Ovary (tissue), 9 donors: ENCODE measurements around the gene ARID1B. TPM values are rescaled to one million over a fixed set of nuclear protein-coding genes. Genes with fewer than 3 reads are reported as not detected.

Source experiments
- DNase-seq, 5 donors: peaks; one replicate each; pipeline ENCODE4 v3.0.0-alpha.2; 2019 to 2020
- H3K27ac ChIP-seq, 2 donors: fragments of 200-600 bp; one replicate each; pipeline versions ENCODE4 v1.5.1 to v1.8.0; 2019 to 2022
- H3K27me3 ChIP-seq: fragments of 200-600 bp; one replicate; pipeline ENCODE4 v1.8.0; 2022
- H3K36me3 ChIP-seq: fragments of 200-600 bp; sonication (generic); one replicate; pipeline ENCODE4 v1.5.1; 2019
- H3K4me1 ChIP-seq: one replicate; pipeline ENCODE4 v1.8.1; 2013; ENCODE audit warnings: mild to moderate bottlenecking, moderate library complexity; ENCODE audit not compliant: insufficient read depth
- H3K4me3 ChIP-seq: fragments of 200-600 bp; sonication (generic); one replicate; pipeline ENCODE4 v1.5.1; 2017
- H3K9me3 ChIP-seq, 2 donors: fragments of 200-600 bp in 1 of 2; sonication (generic) in 1 of 2; one replicate each; pipeline versions ENCODE4 v1.5.1 to v1.8.1; 2013 to 2019; ENCODE audit warnings: mild to moderate bottlenecking in 1 of 2, moderate library complexity in 1 of 2
- CTCF ChIP-seq, 3 donors: fragments of 450-650 bp in 2 of 3; fragments of 200-600 bp in 1 of 3; IDR thresholded peaks; one replicate each; pipeline versions ENCODE4 v1.5.1 to v1.8.0; 2016 to 2022; ENCODE audit warnings: antibody characterized with exemption in 3 of 3, mild to moderate bottlenecking in 1 of 3
- EP300 ChIP-seq: sonication (generic); formaldehyde crosslinking; IDR thresholded peaks from one replicate; pipeline ENCODE4 v1.6.1; 2017; ENCODE audit warnings: antibody characterized with exemption
- POLR2A ChIP-seq: fragments of 450-650 bp; IDR thresholded peaks from one replicate; pipeline ENCODE4 v1.6.1; 2017; ENCODE audit warnings: antibody characterized with exemption, mild to moderate bottlenecking, moderate library complexity
- WGBS, 3 donors: extraction: QIAGEN DNeasy Blood & Tissue Kit in 1 of 3; methylation state at CpG; one replicate each; pipeline versions ENCODE4 v1.1.5 to v1.1.7; 2013 to 2017; 5-methylcytosine and 5-hydroxymethylcytosine counted together
- intact Hi-C, 4 donors: fragments of 100-400 bp; cut with DNase I; formaldehyde crosslinking; loops; one replicate each; pipeline versions ENCODE4 v1.11.0 to v1.15.1; 2022 to 2023
- polyA plus RNA-seq, 2 donors: library from polyadenylated mRNA; stranded (reverse); fragments of 200-250 nt in 1 of 2; fragments of 350-450 nt in 1 of 2; fragmentation: Illumina TruSeq in 1 of 2; extraction: RNeasy Lipid Tissue Mini Kit (QIAGEN cat#74804) in 1 of 2; gene quantifications; one replicate each; pipeline ENCODE4 v1.2.3, GENCODE V29; 2013 to 2014
- total RNA-seq, 7 donors: library from RNA; depleted of rRNA in 2 of 7; stranded (reverse); fragments of >200 nt in 2 of 7; fragmentation: NEBNext Ultra II Directional in 3 of 7; extraction: Animal tissue kit (Norgen Biotek cat#: 25700) in 3 of 7; gene quantifications; one replicate each; pipeline versions ENCODE4 v1.1.0 to v1.2.4, GENCODE V29; 2016 to 2023
- donor health status: DM: no; HTN: no; CAD: no; lungs with moderate emphysema.
- donor health status: DM: no; HTN: no; CAD: no.
- donor health status: Bipolar disorder and iron deficiency.
- donor health status: DM: yes; HTN: yes; CAD: no.
- donor health status: DM: no; HTN: no; CAD: no.
- donor health status: DM: yes; HTN: yes; CAD: no.

The ARID1B gene
- total and polyA plus RNA-seq, 9 donors = 33.2 to 144 (median 105) TPM

GRCh38 chr6:157134402-157135047, 357.3 kb downstream of the ARID1B start:
- WGBS, 3 donors = 75 to 82% (median 81%) methylated on average over 7 of the region's 7 CpGs
- Histone ChIP-seq H3K9me3 (no peaks in the 10 kb centered on the region), H3K36me3 (no peaks in the 10 kb centered on the region), H3K27me3 (no peaks in the 10 kb centered on the region), H3K4me1 (peaks cover 1% of the 10 kb centered on the region), H3K4me3 (no peak overlapping the region), H3K27ac (no peak overlapping the region)
- TF ChIP-seq CTCF (IDR thresholded peaks at IDR 0.05) (no peak), POLR2A (no peak), EP300 (no peak)
- intact Hi-C loops = no loop called here
- DNase-seq = no peak

GRCh38 chr6:157135691-157136090, 358.5 kb downstream of the ARID1B start:
- TF ChIP-seq CTCF (IDR thresholded peaks at IDR 0.05) (no peak), POLR2A (no peak), EP300 (no peak)
- intact Hi-C loops = no loop called here

GRCh38 chr6:157137501-157137900, 360.3 kb downstream of the ARID1B start:
- WGBS, 3 donors = 73 to 81% (median 74%) methylated on average over 2 of the region's 2 CpGs
- H3K4me3 ChIP-seq = no peak overlapping the region
- H3K36me3 ChIP-seq = no peaks in the 10 kb centered on the region

More at GRCh38 chr6:157135691-157136090, 358.5 kb downstream of the ARID1B start:
- Histone ChIP-seq H3K4me3 (no peak overlapping the region), H3K27ac (no peak overlapping the region), H3K36me3 (no peaks in the 10 kb centered on the region), H3K27me3 (no peaks in the 10 kb centered on the region), H3K9me3 (no peaks in the 10 kb centered on the region), H3K4me1 (peaks cover 1% of the 10 kb centered on the region)
- no peak for DNase-seq
- 45 to 63% (median 58%) methylated on average over 1 of the region's 1 CpG for WGBS, 3 donors

GRCh38 chr6:157139054-157139708, 362.0 kb downstream of the ARID1B start:
- H3K36me3 ChIP-seq = no peaks in the 10 kb centered on the region
- no peaks in the 10 kb centered on the region for H3K27me3 ChIP-seq
- no peaks in the 10 kb centered on the region for H3K9me3 ChIP-seq
- intact Hi-C loops = no loop called here
- no peak overlapping the region for H3K27ac ChIP-seq
- no peak for TF ChIP-seq CTCF (IDR thresholded peaks at IDR 0.05)
- TF ChIP-seq EP300 = no peak
- no peak for TF ChIP-seq POLR2A
- WGBS, 3 donors = 90 to 93% (median 92%) methylated on average over 15 of the region's 15 CpGs
- no peak for DNase-seq
- H3K4me1 ChIP-seq = peaks cover 8% of the 10 kb centered on the region
- H3K4me3 ChIP-seq = no peak overlapping the region

More at GRCh38 chr6:157137501-157137900, 360.3 kb downstream of the ARID1B start:
- peaks cover 1% of the 10 kb centered on the region for H3K4me1 ChIP-seq
- H3K27ac ChIP-seq = no peak overlapping the region
- H3K27me3 ChIP-seq = no peaks in the 10 kb centered on the region
- no peak for DNase-seq
- H3K9me3 ChIP-seq = no peaks in the 10 kb centered on the region
- intact Hi-C loops = no loop called here
- TF ChIP-seq POLR2A (no peak), EP300 (no peak), CTCF (IDR thresholded peaks at IDR 0.05) (no peak)
